NCI-H2029 (cell line): ENCODE measurements around the gene DCAF15.

Experiments
- DNase-seq: peaks from one replicate; lab custom pipeline; 2025; lab: John Stamatoyannopoulos, UW

Gene DCAF15

DNA sequence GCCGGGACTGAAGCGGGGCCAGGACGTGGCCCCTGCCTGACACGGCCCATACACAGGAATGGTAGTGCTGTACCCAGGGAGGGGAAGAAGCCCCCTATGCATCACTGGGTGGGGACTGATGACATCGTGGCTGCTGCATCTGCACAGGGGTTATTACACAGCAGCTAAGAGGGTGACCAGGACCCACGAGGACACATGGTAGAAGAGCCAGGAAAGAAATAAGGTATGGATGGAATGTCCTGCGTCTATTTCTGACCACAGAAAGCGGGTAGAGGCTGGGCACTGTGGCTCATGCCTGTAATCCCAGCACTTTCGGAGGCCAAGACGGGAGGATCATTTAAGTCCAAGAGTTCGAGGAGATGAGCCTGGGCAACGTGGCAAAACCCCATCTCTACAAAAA, 24.1 kb downstream of the DCAF15 start:
- DNase-seq, result no peak

DNA sequence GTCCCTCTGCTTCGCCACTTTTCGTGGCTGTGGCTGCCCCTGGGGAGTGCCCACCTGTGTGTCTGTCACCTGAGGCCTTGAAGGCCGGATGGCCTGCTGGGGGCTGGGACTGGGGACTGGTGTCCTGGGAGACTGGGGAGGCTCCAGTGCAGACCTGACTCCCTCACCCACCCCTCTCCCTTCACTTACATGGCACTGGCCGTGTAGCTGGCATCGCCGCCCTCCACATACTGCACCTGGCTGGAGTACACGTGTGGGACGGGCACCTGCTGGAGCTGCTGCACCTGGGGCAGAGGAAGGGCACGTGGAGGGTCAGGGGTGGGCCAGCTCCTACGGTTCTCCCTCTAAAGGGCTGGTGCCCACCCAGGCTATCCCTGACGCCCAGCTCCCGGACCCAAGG, 25.5 kb downstream of the DCAF15 start:
- DNase-seq, result no peak

DNA sequence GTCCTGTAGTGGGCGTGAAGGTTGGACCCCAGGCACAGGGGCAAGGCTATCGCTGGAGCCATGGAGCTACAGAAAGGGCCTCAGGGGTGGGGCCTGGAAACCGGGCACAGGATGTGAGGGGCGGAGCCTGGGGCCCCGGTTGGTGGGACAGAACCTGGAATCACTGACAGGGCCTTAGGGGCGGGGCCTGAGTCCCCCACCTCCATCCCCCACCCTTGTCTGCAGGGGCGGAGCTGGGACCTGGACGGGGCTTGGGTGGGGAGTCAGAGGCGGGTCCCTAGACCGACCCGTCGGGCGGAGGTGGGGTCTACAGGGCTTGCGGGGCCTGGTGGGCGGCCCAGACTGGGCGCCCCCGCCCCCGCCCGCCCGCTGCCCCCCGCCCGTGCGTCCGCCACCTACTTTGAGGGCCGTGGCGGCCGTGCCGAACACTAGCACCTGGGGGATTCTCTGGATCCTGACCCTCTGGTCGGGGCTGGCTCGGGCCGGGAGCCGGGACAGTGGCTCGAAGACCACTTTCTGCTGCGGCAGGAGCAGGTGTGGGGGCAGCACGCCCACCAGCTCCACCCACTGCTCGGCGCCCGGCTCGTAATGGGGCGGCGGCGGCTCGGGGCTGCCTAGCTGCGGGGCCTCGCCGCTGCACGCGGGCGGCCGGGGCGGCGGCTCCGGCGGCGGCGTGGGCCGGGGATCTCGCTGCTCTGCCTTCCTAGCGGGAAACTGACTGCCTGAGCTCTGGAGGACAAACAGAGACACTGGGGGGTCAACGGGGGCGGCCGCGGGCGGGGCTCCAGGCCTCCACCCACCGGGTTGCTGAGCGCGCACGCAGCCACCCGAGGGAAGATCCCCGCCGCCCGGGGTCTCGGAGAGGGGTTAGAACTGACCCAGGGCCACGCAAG, 26.3 kb downstream of the DCAF15 start:
- peak; percentile 62 for DNase-seq

DNA sequence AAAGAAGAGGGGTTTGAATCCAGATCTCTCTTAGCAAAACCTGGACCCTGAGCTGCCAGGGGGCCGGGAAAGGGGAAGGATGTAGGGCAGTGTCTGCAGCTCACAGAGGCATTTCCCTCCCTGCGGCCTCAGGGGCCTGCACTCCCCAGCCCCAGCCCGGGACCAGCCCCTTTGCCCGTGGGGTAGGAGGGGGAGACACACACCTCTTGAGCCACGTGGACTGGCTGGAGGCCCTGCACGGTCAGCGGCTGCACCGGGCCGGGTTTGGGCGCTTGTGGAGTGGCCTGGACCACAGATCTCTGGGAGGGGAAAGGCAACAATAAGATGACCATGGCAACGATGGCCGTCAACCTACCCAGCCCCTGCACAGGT, 26.9 kb downstream of the DCAF15 start:
- DNase-seq, result no peak

DNA sequence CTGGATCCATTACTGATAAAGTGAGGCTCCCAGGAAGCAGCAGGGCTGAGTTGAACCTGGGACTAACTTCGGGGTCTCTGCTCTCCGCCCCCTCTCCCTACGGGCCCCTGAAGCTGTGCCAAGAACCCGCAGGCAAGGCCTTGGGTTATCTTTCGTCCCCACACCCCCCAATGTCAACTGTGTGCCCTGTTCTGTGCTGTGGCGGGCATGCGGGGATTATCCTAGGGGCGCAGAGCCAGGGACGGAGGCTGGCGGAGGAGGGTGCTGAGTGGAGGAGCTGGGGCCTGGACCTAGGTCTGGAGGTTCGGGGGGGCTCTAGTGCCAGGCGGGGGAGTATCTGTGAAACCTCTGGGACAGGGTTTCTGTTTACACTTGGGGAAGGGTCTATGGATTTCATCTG, 27.4 kb downstream of the DCAF15 start:
- DNase-seq, result no peak

DNA sequence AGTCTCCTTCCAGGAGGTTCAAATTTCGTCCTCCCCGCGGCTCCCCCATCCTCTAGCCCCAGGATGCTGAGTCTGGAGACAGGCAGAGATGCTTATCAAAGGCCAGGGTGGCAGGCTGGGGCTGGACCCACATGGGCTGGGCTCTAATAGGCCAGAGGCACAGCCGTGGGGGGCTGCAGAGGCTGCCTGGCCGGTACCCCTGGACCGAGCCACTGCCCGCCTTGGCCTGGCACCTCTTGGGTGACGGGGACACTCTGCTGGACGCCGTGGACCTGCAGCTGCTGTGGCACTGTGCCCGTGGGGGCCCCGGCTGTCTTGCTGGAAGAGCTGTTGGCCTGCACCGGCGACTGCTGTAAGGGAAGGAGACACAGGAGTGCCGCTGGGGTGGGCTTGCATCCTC, 28.0 kb downstream of the DCAF15 start:
- DNase-seq, result no peak

DNA sequence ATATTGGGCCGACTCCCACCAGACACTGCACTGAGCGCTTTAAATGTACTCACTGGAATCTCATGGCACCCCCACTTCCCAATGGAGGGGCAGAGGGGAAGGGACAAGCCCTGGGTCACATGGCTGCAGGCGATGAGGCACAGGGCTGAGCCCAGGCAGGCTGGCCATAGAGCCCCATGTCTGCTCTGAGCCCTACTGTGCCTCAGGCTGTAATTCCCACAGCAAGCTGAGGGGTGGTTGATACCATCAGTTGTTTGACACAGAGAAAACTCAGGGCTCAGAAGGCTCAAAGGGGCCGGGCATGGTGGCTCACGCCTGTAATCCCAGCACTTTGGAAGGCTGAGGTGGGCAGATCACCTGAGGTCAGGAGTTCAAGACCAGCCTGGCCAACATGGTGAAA, 28.7 kb downstream of the DCAF15 start:
- DNase-seq, result no peak

DNA sequence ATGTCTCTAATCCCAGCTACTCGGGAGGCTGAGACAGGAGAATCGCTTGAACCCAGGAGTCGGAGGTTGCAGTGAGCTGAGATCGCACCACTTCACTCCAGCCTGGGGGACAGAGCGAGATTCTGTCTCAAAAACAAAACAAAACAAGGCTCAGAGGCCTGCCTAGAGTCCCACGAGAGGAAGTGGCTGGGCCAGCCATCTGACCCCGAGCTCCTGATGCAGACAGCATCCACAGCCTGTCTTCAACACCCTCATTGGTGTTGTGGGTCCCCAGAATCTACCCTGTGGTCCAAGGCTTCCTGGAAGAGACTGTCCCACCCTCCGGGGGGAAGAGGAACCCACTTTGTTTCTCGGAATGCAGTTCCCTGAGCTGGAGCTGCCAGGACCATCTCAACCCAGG, 29.2 kb downstream of the DCAF15 start:
- DNase-seq, result no peak

DNA sequence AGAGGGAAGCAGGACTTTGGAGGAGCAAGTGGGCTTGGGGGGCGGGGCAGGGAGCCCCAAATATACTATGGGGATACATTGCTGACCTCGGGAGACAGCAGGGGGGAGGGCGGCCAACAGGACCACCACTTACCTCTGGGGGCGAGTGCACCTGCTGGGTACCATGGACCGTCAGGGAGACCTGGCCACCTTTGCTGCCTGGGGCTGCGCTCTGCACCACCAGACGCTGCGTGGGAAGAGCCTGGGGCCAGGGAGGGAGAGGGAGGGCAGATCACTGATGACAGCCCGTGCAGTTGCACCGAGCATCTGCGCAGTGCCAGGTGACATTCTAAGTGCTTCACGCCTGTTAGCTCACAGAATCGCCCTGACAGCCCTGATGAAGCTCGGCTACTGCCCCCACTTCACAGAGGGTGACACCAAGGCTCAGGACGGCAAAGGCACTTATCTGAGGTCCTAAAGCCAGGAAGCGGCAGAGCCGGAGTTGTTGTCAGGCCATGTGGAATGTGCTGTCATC, 29.7 kb downstream of the DCAF15 start:
- no peak for DNase-seq

DNA sequence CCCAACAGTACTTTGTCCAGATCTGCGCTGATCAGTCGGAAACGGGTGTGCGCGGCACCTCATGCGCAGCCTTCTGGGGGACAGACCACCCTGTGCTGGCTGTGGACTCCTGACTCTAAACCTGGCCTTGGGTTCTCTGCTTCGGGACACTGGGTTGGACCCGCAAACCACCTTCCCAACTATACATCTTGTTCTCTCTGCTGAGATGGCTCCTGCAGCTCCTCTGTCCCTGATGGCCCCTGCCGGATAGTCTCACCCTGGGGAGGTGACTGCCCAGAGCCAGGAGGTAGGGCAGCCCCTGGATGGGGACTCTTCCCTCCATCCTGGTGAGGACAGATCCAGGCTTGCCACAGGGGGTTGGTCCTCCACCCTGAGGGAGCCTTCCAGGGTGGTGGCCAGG, 30.5 kb downstream of the DCAF15 start:
- DNase-seq, result no peak

DNA sequence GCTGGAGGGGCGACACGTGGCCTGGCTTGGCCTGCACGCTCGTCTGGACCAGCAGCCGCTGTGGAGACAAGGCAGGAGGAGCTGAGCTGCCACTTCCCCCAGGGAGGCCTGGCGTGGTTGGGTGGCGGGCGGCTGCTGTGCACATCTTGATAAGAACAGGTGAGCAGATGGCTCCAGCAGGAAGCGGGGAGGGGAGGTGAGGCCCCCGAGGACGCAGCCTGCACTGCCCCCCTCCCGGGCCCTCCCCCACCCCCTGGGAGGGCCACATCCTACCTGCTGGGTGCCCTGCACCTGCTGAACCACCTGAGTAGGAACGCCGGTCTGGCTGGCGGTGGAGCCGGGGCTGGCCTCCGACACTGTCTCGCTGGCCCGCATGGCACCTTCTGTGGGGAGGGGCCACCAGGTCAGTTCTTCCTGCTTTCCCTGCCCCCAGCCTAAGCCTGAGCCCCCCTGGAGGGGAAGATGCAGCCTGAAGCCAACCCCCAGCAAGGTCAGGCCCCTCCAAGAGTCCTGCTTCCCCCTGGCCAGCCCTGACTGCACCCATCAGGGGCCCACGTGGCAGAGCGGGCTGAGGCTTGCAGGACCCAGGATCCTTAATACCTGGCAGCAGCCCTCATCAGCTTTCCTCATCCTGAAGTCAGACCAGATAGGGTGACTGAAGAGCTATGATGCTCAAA, 31.0 kb downstream of the DCAF15 start:
- peak; percentile 63 for DNase-seq

DNA sequence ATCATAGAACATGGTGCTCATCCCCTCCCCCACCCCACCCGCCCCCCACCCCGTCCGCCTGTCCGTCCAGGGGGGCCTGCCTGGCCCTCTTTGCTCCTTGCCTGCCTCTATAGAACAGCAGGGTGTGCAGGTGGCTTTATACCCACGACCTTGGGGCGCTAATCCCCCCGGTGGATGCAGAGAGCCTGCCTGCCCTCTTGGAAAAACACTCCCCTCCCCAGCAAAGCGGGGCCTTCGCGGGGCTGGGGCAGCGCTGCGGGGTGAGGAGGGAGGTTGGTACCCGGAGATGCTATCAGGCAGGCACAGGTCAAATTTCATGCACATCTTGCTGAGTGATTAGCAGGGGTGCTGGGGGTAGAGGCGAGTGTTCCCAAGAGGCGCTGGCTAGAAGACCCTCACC, 31.9 kb downstream of the DCAF15 start:
- DNase-seq, result no peak

DNA sequence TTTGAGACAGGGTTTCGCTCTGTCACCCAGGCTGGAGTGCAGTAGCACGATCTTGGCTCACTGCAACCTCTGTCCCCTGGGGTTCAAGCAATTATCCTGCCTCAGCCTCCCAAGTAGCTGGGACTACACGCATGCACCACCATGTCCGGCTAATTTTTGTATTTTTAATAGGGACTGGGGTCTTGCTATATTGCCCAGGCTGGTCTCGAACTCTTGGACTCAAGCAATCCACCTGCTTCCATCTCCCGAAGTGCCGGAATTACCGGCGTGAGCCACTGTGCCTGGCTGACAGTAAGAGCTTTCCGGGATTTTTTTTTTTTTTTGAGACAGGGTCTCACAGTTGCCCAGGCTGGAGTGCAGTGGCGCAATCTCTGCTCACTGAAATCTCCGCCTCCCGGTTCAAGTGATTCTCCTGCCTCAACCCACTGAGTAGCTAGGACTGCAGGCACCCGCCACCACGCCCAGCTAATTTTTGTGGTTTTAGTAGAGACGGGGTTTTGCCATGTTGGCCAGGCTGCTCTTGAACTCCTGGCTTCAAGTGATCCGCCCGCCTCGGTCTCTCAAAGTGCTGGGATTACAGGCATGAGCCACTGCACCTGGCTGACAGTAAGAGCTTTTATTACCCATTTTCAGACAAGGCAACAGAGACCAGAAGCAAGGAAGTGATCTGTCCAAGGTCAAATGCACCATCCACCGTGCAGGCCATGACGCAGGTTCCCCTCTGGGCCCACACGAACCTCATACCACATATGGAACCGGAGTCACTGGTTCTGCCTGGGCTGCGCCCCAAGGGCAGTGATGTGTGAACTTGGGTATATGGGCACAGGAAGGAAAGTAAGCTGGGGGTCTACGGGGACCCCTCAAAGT, 32.8 kb downstream of the DCAF15 start:
- no peak for DNase-seq

DNA sequence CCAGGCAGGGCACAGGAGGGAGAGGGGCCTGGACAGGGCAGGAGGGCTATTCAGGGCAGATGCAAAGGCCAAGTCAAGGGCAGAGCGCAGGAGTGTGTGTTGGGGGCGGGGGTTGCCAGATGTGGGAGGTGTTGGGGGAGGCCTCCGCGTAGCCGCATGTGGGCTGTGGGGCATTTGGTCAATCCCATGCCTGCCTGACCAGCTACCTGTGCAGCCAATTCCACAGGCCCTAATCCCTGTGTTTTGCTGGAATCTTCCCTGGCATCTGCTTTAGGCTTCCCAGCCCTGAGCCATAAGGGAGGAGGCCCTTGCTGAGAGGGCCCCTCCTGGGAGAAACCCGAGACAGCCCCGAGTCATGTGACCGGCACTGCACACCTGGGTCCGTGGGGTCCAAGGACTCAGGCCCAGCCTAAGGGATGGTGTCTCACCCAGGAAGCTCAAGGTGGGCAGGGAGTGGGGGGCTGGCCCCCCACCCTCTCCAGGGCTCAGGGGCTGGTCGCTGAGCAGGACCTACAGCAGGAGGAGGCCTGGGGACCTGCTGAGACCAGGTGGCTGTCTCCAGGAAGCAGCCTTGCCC, 33.5 kb downstream of the DCAF15 start:
- DNase-seq, result peak; percentile 74

DNA sequence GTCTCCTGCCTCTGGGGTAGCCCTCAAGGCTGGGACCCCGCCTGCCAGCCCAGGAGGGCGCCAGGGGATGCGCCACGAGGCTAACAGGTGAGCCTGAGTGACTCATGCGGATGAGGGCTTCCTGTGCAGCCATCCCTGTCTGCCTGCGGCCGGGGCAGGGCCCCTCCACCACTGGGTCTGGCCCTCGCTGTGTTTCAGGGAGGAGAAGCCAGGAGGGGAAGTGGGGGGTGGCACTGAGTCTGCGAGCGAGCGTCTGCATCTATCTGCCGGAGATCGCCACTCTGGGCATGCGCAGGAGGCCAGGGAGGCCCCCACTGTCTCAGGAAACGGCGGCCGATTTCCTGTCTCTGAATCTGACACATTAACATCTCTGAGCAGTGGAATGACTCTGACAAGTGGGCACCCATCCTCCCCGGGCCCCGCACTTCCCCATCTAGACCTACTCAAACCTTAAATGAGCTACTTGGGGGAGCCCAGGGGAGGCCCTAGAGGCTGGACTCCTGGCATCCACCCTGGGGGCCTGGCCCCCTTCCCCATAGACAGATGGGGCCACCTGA, 34.1 kb downstream of the DCAF15 start:
- peak; percentile 82 for DNase-seq

DNA sequence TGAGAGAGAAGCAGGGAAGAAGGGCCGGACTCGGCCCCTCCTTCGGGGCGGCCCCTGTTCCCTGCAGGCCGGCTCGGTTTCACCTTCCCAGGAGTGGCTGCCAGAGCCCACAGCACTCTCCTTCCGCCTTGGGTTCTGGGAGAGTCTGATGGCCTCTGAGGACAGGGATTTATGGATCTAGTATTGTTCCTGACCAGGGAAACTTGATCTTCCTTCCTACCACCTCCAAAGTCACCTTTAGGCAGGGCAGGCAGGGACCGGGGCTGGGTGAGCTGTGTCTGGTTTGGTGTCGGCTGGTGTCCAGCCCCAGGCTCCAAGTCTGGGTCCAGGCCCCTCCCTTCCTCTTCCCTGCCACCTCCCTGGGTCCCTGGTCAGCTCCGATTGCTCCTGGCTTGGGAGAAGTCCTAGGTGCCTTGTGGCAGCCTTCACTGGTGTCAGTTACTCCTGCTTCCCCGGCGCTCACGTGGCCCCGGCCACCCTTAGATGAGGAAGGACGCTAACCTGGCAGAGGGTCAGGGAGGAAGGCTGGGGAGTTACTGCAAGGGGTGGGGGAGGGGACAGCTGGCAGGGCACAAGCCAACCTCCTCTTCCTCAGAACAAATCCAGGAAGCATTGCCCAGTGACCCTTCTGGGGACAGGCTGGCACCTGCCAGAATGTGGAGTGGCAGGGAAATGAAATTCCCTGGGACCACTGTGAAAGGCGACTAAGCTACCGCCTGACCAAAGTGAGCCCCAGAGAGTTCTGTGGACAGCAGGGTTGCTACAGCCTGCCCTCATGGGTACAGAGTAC, 35.0 kb downstream of the DCAF15 start:
- DNase-seq, result peak; percentile 68

DNA sequence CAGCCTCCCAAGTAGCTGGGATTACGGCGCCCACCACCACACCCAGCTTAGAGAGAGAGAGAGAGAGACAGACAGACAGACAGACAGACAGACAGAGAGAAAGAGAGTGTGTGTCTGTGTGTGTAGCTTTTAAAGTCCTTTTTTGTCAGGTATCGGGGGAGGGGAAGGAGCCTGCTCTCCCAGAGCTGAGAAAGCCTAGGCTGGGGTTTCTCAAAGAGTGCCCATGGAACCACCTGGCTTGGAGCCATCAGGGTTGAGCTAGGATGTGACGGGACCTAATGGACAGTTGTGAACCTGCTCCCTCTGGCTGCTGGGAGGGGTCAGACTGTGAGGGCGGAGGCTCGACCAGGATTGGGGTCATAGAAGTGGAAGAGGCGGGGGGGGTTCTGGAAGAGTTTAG, 37.2 kb downstream of the DCAF15 start:
- DNase-seq, result no peak

DNA sequence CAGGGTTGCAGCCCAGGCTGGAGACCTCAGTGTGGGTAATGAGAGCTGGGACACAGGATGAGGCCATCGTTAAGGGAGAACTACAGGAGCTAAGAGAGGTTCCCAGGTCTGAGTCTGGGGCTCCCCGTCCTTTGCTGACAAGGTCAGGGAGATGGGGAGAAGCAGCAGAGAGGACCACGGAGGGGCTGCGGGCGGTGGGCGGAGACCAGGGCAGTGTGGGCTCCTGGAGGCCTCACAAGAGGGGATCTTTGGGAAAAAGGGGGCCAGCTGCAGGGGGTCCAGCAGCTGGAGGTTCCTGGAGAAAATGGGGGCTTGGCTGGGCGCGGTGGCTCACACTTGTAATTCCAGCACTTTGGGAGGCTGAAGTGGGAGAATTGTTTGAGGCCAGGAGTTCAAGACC, 37.8 kb downstream of the DCAF15 start:
- no peak for DNase-seq

DNA sequence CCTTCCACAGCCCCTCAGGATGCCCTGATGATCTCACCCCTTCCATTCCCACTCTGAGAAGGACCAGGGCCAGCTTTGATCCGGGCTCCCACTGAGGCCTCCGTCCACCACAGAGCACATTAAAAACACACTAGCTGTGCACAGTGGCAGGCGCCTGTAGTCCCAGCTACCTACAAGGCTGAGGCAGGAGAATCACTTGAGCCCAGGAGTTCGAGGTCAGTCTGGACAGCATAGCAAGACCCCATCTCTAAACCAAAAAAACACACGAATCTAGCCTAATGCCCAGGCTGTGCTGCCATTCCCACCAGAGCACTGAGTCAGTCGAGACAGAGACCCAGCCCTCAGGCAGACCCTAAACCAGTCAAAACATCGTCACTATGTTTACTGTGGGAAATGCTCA, 39.7 kb downstream of the DCAF15 start:
- no peak for DNase-seq

DNA sequence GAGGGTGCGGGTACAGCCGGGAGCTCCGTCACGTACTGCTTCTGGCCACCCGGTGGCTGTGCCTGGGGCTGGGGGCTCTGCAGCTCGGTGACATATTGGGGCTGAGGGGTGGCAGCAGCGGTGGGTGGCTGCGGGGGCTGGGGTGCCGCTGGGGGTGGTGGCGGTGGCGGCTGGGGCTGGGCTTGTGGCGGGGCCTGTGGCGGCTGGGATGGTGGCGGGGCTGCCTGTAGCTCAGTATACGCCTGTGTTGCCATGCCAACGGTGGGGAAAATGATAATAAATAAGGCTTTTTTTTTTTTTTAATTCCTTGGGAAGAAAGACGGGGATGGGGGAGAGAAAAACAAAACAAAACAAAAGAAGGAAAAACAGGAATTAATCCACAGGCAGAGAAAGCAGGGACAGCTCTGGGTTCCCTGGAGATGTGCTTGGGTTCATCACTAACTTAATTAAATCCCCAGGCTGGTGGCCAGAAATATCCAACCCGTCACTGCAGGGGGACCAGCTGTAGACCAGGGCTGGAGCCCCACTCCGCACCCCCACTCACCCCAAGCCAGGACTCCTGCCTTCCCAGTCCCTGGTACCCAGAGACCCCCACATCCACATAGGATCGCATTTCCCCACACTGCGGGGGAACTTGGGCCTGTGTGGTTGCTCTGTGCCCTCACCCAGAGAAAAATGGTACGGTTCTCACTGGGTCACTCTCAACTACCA, 41.4 kb downstream of the DCAF15 start:
- DNase-seq, result no peak
